ACHN (cell line): ENCODE measurements around the gene ZSWIM6.

Experiments used
- DNase-seq: peaks from one replicate; pipeline ENCODE4 v3.0.0-alpha.2; 2015
- in situ Hi-C: cut with HindIII; loops from 2 replicates; pipeline ENCODE4 v1.10.0; 2017; ENCODE audit warnings: low sequenced_read_pairs, low pct_ligation_motif_present, low pct_unique_long_range_greater_than_20kb

ZSWIM6 gene

GRCh38 chr5:61538722-61539501 is 206.9 kb downstream of the ZSWIM6 start:
- no peak for DNase-seq
- in situ Hi-C loops = no loop called here

GRCh38 chr5:61549530-61549929 is 217.5 kb downstream of the ZSWIM6 start:
- no peak for DNase-seq
- in situ Hi-C loops = no loop called here

GRCh38 chr5:61551637-61552313 is 219.7 kb downstream of the ZSWIM6 start:
- in situ Hi-C loops = no loop called here
- no peak for DNase-seq

GRCh38 chr5:61559146-61559545 is 227.1 kb downstream of the ZSWIM6 start:
- in situ Hi-C loops = no loop called here
- DNase-seq = no peak

- in situ Hi-C loops = no loop called here
- no peak for DNase-seq
These were observed 227.7 kb downstream of the ZSWIM6 start for GRCh38 chr5:61559722-61560121.

GRCh38 chr5:61563401-61563800 is 231.3 kb downstream of the ZSWIM6 start:
- in situ Hi-C loops = no loop called here
- DNase-seq = no peak

- DNase-seq = no peak
- in situ Hi-C loops = no loop called here
These were observed 235.3 kb downstream of the ZSWIM6 start for GRCh38 chr5:61567337-61567736.

- in situ Hi-C loops = no loop called here
- DNase-seq = no peak
These were observed 237.3 kb downstream of the ZSWIM6 start for GRCh38 chr5:61569353-61569752.

GRCh38 chr5:61570767-61571166 is 238.7 kb downstream of the ZSWIM6 start:
- DNase-seq = no peak
- in situ Hi-C loops = no loop called here

GRCh38 chr5:61572959-61573358 is 240.9 kb downstream of the ZSWIM6 start:
- no peak for DNase-seq
- in situ Hi-C loops = no loop called here

GRCh38 chr5:61575103-61575502 is 243.0 kb downstream of the ZSWIM6 start:
- in situ Hi-C loops = no loop called here
- DNase-seq = peak; percentile 2

GRCh38 chr5:61575581-61575980 is 243.5 kb downstream of the ZSWIM6 start:
- in situ Hi-C loops = no loop called here
- DNase-seq = no peak

GRCh38 chr5:61576556-61576955 is 244.5 kb downstream of the ZSWIM6 start:
- no peak for DNase-seq
- in situ Hi-C loops = no loop called here

- DNase-seq = no peak
- in situ Hi-C loops = no loop called here
These were observed 246.9 kb downstream of the ZSWIM6 start for GRCh38 chr5:61578858-61579503.

- in situ Hi-C loops = no loop called here
- no peak for DNase-seq
These were observed 250.3 kb downstream of the ZSWIM6 start for GRCh38 chr5:61582205-61582820.

- in situ Hi-C loops = no loop called here
- no peak for DNase-seq
These were observed 250.8 kb downstream of the ZSWIM6 start for GRCh38 chr5:61582887-61583286.

- DNase-seq = no peak
- in situ Hi-C loops = no loop called here
These were observed 254.3 kb downstream of the ZSWIM6 start for GRCh38 chr5:61586096-61587084.

GRCh38 chr5:61587125-61587524 is 255.1 kb downstream of the ZSWIM6 start:
- DNase-seq = no peak
- in situ Hi-C loops = no loop called here
